AG10803 (cell line): ENCODE measurements around the gene TTYH3.
"Not testable (repeated sequence)": the region's sequence is repeated elsewhere in the genome, so short reads cannot be mapped to it uniquely, and the experiment has no call there.

Source experiments
- DNase-seq: peaks from one replicate; pipeline ENCODE4 v3.0.0; 2010; ENCODE audit warnings: low read depth
- H3K4me3 ChIP-seq: 2 replicates; pipeline ENCODE4 v1.5.1; 2011; ENCODE audit warnings: mild to moderate bottlenecking, low read length, control low read depth
- TF ChIP-seq, protein P1 (sequence below): conservative IDR thresholded peaks from 2 replicates; pipeline ENCODE4 v1.5.1; 2011; ENCODE audit warnings: mild to moderate bottlenecking, low read length, control low read depth, inconsistent platforms

TTYH3 gene

DNA sequence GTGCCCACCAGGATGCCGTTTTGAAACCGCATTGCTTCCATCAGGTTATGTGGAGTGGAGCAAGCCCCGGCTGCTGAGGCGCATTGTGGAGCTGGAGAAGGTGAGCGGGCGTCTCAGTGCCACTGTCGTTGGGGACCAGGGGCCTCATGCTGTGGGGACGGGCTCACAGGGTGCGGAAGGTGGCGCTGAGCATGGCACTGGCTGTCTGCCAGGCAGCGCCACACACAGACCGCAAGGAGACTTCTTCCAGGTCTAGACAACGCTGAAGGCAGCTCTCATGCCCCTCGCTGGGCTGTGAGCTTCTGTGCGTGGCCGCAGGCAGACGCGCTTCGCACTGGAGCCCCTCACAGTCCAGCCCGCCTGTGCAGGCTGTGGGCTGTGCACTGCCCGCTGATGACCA, 44.0 kb upstream of the TTYH3 start:
- H3K4me3 ChIP-seq: no peak overlapping the region
- no peak for DNase-seq
- TF ChIP-seq, protein P1, sequence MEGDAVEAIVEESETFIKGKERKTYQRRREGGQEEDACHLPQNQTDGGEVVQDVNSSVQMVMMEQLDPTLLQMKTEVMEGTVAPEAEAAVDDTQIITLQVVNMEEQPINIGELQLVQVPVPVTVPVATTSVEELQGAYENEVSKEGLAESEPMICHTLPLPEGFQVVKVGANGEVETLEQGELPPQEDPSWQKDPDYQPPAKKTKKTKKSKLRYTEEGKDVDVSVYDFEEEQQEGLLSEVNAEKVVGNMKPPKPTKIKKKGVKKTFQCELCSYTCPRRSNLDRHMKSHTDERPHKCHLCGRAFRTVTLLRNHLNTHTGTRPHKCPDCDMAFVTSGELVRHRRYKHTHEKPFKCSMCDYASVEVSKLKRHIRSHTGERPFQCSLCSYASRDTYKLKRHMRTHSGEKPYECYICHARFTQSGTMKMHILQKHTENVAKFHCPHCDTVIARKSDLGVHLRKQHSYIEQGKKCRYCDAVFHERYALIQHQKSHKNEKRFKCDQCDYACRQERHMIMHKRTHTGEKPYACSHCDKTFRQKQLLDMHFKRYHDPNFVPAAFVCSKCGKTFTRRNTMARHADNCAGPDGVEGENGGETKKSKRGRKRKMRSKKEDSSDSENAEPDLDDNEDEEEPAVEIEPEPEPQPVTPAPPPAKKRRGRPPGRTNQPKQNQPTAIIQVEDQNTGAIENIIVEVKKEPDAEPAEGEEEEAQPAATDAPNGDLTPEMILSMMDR: no peak

DNA sequence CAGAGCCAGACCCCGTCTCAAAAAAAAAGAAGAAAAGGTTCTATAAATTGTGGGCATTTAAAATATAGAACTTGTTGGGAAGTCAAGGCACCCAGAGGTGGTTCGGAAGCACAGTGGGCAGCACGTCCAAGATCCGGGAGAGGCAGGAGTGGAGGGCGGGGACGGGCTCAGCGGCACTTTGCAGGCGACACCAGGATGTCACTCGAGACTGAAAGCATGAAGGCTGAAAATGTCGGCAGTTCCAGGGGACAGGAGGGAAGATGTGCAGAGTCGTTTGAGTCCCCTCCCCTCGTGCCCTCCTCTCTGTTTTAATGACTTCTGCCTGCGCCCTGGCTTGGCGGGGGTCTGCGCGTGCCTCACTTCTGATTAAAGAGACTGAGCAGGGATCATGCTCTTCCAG, 42.4 kb upstream of the TTYH3 start:
- no peak overlapping the region for H3K4me3 ChIP-seq
- no peak for DNase-seq
- TF ChIP-seq, protein P1: no peak

DNA sequence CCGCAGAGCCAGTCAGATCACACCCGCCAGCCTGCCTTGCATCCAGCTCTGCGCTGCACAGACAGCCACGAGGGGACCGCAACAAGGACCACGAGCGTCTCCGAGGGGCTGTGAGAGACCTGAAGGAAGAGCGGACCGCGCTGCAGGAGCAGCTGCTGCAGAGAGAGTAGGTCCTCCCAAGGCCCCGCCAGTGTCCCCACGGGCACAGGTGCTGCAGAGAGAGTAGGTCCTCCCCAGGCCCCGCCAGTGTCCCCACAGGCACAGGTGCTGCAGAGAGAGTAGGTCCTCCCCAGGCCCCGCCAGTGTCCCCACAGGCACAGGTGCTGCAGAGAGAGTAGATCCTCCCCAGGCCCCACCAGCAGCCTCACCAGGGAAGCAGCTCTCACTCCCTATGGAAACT, 41.8 kb upstream of the TTYH3 start:
- not testable (repeated sequence) for DNase-seq, H3K4me3 ChIP-seq

DNA sequence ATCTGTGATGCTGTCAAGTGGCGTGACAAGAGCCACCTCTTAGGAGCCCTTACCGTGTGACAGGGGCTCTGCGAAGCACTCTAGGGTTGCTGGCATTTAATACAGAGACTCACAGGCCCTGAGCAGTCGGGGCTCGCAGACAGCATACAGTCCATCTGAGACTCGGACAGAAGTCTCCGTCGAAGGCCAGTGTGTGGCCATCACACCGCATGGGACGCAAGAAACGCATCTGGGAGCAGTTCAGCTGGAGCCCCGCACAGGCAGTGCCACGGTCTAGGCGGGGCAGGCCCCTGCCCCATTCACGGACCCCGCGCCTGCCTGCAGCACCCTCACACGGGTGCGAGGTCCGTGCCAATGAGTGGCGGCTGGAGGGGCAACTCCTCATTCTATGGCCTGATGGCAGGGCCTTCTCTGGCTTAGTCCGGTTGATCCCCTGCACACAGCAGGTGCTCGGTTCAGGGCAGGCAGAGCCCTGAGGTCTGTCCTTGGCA, 39.4 kb upstream of the TTYH3 start:
- H3K4me3 ChIP-seq: no peak overlapping the region
- TF ChIP-seq, protein P1: no peak
- no peak for DNase-seq

DNA sequence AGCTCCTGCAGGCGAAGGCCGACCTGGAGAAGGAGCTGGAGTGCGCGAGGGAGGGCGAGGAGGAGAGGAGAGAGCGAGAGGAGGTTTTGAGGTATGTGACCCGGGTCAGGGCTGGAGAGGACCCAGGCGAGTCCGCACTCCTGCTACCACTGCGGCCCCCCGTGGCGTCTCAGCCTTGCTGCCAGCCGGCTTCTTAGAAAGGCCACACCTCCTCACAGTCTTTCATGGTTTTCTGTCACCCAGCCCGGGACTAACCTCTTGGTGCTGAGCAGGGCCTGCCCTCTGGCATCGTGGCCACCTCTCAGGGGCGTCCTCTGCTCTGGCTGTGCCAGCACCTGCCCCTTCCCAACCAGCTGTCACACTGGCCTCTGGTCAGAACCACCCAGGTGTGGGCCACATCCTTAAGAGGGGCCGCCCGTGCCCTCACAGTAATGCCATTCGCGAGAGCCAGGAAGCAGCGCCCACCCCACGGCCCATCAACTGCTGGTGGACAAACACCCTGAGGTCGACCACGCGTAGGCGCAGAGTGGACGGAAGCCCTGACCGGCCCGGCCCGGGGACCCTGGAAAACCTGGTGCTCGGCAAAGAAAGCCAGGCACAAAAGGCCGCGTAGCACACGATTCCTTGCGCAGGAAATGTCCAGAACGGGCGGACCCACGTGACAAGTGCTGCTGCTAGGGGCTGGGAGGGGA, 38.6 kb upstream of the TTYH3 start:
- no peak overlapping the region for H3K4me3 ChIP-seq
- no peak for DNase-seq
- TF ChIP-seq, protein P1: no peak

DNA sequence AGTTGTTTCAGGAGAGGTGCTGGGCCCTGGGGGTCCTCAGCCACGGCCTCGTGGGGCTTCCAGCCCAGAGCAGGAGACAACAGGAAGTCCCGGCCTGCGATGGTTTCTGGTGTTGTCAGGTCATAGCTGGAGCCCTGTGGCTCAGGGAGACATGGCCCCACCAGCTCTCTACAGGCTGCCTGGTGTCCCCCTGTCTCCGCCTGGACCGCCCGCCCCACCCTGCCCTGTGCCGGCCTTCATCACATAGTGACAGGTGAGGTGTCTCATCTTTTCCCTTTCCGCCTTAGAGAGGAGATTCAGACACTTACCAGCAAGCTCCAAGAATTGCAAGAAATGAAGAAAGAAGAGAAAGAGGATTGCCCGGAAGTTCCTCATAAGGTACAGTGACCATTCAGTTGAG, 37.2 kb upstream of the TTYH3 start:
- H3K4me3 ChIP-seq: no peak overlapping the region
- TF ChIP-seq, protein P1: no peak
- no peak for DNase-seq

DNA sequence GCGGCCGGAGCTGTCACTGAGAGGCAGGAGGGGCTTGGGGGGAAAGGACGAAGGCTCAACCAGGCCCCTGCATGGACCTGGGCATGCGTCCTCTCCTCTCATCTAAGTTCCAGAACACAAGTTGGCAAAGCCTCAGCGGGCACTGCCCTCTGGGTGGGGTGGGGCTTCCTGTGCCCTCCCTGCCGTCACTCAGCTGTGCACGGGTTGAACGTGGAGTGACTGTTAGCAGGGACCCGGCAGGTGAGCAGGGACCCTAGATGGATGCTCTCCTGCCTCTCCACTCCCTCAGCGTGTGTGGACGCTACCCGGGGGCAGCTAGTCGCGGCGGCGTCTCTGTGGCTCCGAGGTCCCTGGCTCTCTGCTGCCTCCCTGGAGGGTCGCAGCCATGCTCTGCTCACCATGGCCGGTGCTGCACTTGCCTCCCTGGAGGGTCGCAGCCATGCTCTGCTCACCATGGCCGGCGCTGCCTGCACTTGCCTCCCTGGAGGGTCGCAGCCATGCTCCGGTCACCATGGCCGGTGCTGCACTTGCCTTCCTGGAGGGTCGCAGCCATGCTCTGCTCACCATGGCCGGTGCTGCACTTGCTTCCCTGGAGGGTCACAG, 36.4 kb upstream of the TTYH3 start:
- no peak overlapping the region for H3K4me3 ChIP-seq
- DNase-seq: no peak
- TF ChIP-seq, protein P1: no peak
